Measurements from ENCODE around the gene LMLN. TPM values are rescaled to one million over a fixed set of nuclear protein-coding genes. Genes with fewer than 3 reads are reported as not detected.
A peak's percentile ranks its signal among the peaks of the same experiment; 100 is the strongest.
"Not testable (repeated sequence)": the region's sequence is repeated elsewhere in the genome, so short reads cannot be mapped to it uniquely, and the experiment has no call there.

LMLN gene
- total RNA-seq, 2 donors from 2014 or later = 2.4 to 8.4 TPM

DNA sequence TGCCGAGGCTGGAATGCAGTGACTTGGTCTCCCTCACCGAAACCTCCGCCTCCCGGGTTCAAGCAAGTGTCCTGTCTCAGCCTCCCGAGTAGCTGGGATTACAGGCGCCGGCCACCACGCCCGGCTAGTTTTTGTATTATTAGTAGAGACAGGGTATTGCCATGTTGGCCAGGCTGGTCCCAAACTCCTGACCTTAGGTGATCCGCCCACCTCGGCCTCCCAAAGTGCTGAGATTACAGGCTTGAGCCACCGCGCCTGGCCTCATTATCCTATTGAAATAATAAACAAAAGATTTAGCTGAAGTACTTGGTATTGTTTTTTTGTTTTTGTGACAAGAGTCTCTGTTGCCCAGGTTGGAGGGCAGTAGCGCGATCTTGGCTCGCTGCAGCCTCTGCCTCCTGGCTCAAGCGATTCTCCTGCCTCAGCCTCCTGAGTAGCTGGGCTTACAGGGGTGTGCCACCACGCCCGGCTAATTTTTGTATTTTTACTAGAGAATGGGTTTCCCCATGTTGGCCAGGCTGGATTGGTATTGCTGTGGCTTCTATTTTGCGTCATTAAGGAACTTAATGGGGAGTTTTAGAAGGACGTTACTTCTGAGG lies 8.5 kb upstream of the LMLN start:
- no peak for DNase-seq (ENCODE audit: low spot score in 2 of 2)
- Mint-ChIP-seq H3K27ac (peak overlapping the region; percentile 96 to 99), H3K36me3 (peaks cover 40 to 53% of the 10 kb centered on the region in 2 donors), H3K9me3 (no peaks in the 10 kb centered on the region)
- ATAC-seq = no peak

DNA sequence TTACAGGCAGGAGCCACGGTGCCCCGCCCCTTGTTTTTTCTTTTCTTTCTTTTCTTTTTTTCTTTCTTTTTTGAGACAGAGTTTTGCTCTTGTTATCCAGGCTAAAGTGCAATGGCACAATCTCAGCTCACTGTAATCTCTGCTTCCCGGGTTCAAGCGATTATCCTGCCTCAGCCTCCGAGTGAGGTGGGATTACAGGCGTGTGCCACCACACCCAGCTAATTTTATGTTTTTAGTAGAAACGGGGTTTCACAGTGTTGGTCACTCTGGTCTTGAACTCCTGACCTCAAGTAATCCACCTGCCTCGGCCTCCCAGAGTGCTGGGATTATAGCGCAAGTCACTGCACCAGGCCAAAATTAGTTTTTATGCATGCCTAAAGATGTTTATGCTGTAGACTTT lies 7.6 kb upstream of the LMLN start:
- H3K36me3 Mint-ChIP-seq = peaks cover 40 to 62% of the 10 kb centered on the region in 2 donors
- H3K9me3 Mint-ChIP-seq = no peaks in the 10 kb centered on the region
- no peak for DNase-seq (ENCODE audit: low spot score in 2 of 2)

DNA sequence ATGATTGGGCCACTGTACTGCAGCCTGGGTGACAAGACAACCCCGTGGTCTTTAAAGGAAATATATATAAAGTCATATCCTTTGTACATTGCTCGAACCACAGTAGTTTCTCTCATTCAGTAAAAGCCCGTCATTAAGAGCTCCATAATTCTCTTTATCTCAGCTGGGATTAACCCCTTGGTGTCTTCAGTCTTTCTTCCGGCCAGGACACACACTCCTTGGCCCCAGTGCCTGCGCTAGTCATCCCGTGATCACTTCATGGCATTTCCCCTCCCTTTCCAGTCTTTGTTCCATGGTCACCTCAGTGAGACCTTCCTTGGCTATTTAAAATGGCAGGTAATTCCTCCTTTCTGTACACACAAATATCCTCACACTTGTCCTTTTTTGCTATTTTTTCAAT lies 6.7 kb upstream of the LMLN start:
- DNase-seq (ENCODE audit: low spot score in 2 of 2) = no peak
- H3K36me3 Mint-ChIP-seq = peaks cover 40 to 67% of the 10 kb centered on the region in 2 donors
- H3K9me3 Mint-ChIP-seq = no peaks in the 10 kb centered on the region
- ATAC-seq = no peak
- peak overlapping the region; percentile 42 to 93 for H3K27ac Mint-ChIP-seq

More for the DNA sequence above, 7.6 kb upstream of the LMLN start:
- H3K27ac Mint-ChIP-seq = peak overlapping the region; percentile 42 to 75
- ATAC-seq = no peak

DNA sequence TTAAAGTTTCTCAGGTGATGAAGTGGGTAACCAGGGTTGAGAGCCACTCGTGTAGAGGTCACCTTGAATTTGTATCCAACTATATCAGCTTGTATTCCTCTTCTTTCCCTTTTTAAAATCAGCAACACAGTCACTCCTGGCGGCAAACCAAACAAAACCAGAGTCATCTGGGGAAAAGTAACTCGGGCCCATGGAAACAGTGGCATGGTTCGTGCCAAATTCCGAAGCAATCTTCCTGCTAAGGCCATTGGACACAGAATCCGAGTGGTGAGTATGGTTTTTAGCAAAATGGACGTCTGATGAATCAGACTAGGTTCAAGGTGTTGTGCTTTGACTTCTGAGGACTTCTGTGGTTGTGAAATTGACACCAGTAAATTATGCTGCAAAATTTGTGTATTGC lies 6.1 kb upstream of the LMLN start:
- peaks cover 40 to 71% of the 10 kb centered on the region in 2 donors for H3K36me3 Mint-ChIP-seq
- DNase-seq (ENCODE audit: low spot score in 2 of 2) = no peak
- no peak for ATAC-seq
- peak overlapping the region; percentile 15 to 60 for H3K27ac Mint-ChIP-seq
- H3K9me3 Mint-ChIP-seq = no peaks in the 10 kb centered on the region

DNA sequence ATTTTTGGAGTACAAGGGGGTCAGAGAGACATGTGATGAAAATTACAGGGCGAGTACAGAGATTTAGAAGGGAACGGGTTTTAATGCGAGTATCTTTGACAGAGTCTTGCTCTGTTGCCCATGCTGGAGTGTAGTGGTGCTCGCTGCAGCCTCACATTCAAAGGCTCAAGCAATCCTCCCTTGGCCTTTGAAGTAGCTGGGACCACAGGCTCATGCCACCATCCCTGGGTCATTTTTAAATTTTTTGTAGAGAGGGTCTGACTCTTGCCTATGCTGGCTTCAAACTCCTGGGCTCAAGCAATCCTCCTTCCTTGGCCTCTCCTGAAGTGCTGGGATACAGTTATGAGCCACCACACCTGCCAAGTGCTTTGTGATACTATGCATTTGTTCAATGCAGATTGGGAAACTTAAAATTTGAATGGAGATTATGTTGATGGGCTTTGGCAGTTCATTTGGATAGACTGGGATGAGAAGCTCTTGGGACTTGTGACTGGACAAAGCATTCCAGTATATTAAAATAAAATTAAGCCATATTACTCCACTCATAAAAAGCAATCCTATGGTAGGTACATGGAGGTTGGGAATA lies 4.0 kb upstream of the LMLN start:
- Mint-ChIP-seq H3K36me3 (peaks cover 27 to 64% of the 10 kb centered on the region in 2 donors), H3K27ac (peak overlapping the region in 1 of 2 donors; percentile 25), H3K9me3 (no peaks in the 10 kb centered on the region)
- DNase-seq (ENCODE audit: low spot score in 2 of 2) = no peak
- ATAC-seq = no peak

DNA sequence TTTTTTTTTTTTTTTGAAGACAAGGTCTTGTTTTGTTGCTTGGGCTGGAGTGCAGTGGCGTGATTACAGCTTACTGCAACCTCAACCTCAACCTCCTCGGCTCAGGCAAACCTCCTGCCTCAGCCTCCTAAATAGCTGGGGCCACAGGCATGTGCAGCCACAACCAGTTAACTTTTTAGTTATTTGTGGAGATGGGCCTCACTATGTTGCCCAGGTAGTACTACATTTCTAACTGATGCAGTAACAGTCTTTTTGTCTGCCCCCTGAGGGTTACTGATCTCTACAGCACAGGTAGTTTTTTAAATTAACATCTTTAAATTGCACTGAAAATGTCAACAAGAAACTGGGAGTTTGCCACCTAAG lies 3.4 kb upstream of the LMLN start:
- Mint-ChIP-seq H3K27ac (peak overlapping the region; percentile 2 to 90), H3K36me3 (peaks cover 21 to 58% of the 10 kb centered on the region in 2 donors), H3K9me3 (no peaks in the 10 kb centered on the region)
- DNase-seq (ENCODE audit: low spot score in 2 of 2) (no peak), ATAC-seq (no peak)

DNA sequence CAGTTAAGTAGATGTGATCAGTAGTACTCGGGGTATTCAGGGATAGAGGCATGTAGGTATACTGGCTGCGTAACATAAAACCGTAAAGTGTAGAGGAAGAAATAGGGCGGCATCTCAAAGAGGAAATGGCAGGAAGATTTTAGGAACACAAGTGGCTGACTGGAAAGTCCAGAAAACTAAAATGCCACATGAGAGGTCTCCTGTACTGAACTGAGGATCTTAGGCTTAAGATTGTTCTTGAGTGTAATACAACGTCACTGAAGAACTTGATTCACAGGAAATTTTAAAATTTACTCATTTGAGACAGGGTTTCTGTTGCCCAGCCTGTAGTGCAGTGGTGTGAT lies 2.3 kb upstream of the LMLN start:
- ATAC-seq (no peak), DNase-seq (ENCODE audit: low spot score in 2 of 2) (no peak)
- Mint-ChIP-seq H3K9me3 (no peaks in the 10 kb centered on the region), H3K27ac (peak overlapping the region; percentile 90 to 93), H3K36me3 (peaks cover 15 to 47% of the 10 kb centered on the region in 2 donors)

DNA sequence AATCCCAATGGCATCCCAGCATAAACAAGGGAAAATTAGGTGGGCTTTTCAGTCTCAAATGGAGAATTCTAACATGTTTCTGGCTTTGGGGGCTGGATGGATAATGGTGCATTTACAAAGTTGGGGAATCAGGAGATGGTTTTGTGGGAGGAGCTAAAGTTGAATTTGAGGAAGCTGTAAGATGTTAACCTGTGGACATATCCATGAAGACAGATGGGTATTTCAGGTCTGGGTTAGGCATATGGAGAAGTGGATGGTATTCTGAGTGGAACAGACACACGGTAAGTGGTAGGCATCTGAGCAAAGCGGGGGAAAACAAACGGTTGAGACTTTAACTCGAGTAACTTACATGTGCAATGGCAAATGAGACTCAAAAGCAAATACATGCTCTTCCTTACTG lies 1.7 kb upstream of the LMLN start:
- ATAC-seq (no peak), DNase-seq (ENCODE audit: low spot score in 2 of 2) (no peak)
- Mint-ChIP-seq H3K36me3 (peaks cover 10 to 41% of the 10 kb centered on the region in 2 donors), H3K9me3 (no peaks in the 10 kb centered on the region), H3K27ac (peak overlapping the region; percentile 90 to 93)

DNA sequence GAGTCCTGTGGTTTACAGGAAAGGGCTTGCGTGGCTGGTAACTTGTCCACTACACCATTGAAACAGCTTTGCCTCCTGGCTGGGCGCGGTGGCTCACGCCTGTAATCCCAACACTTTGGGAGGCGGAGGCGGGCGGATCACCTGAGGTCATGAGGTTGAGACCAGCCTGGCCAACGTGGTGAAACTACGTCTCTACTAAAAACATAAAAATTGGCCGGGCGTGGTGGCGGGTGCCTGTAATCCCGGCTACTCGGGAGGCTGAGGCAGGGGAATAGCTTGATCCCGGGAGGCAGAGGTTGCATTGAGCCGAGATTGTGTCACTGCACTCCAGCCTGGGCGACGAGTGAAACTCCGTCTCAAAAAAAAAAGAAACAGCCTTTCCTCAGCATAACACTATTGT lies 1.2 kb upstream of the LMLN start:
- H3K9me3 Mint-ChIP-seq; ATAC-seq; DNase-seq (ENCODE audit: low spot score in 2 of 2): not testable (repeated sequence)
- peaks cover 5 to 36% of the 10 kb centered on the region in 2 donors for H3K36me3 Mint-ChIP-seq
- H3K27ac Mint-ChIP-seq = peak overlapping the region; percentile 90 to 93

DNA sequence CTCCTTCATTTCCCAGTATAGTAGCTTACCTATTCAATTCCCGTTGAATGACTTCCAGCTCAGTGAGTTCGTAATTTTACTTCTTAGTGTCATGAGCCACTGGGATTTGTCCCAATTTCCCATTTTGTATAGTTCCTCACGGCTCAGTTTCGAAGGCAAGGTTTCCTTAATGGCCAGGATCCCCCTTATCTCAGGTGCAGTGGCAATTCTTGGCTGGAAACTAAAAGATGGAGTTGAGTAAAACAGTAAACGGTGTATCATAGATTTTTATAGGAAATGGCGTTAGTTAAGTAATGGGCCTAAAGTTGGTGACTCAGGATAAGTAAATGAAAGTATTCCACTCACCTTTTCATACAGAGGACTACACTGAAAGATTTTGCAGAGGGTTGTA lies 522 bp upstream of the LMLN start:
- DNase-seq (ENCODE audit: low spot score in 2 of 2) (no peak), ATAC-seq (no peak)
- Mint-ChIP-seq H3K36me3 (peaks cover 0 to 29% of the 10 kb centered on the region in 2 donors), H3K27ac (peak overlapping the region; percentile 93 to 98), H3K9me3 (no peaks in the 10 kb centered on the region)

DNA sequence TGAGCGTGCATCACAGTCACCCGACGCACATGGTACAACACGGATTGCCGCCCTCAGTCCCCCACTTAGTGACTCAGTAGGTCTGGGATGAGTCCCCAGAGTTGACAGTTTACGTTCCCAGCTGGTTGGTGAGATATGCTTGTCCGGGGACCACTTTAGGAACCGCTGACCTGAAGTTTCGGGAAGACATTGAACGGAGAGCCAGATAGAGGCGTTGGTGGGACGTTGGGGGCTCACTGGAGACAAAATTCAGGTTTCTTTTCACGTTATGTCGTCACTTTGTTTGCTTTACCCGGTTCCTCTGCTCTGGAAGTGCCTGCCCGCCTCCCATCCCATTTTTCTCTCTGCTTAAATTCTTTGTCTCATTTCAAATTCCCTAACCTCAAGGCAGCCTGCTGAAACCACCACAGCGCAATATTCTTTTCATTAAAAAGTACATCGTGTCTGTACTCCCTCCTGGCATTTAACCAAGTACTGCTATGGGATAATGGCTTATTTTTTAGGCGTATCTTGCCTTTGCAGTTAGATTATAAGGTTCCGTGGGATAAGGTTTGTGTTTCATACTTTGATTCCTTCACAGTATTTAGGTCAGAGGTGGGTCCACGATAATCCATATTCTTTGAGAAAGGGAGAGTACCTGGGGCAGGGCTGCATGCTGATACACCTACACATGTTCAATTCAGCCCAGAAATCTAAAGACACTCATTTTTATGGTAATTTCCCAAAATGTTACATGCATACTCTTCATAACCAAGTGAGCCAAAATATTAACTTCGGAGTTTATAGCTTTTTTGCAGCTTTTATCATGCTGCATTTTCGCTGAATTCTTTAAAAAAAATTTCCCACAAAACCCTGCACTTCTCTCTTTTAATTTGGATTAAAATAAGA lies 921 bp downstream of the LMLN start:
- DNase-seq (ENCODE audit: low spot score in 2 of 2) (peak in 1 of 2 donors; percentile 50), ATAC-seq (peak in 1 of 2 donors; percentile 60)
- no peaks in the 10 kb centered on the region for H3K9me3 Mint-ChIP-seq
- H3K36me3 Mint-ChIP-seq = peaks cover 0 to 23% of the 10 kb centered on the region in 2 donors
- peak overlapping the region; percentile 93 for H3K27ac Mint-ChIP-seq

DNA sequence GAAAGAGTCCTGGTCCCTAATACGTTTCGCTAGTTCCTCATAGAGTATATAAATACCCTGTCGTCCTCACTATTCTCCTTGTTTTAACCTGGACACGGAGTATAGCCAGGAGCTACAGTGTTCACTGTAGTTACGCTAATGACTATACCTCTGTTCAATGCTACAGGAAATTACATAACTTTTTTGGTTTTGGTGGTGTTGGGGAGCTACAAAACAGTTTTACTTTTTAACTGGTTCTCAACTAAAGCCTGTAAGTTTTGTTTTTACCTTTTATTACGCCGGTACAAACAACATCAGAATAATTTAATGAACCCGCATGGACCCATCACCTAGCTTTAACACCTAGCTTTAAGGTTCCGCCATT lies 1.5 kb downstream of the LMLN start:
- peak overlapping the region in 1 of 2 donors; percentile 93 for H3K27ac Mint-ChIP-seq
- H3K36me3 Mint-ChIP-seq = peaks cover 0 to 23% of the 10 kb centered on the region in 2 donors
- no peak for DNase-seq (ENCODE audit: low spot score in 2 of 2)
- H3K9me3 Mint-ChIP-seq = peaks cover 0 to 2% of the 10 kb centered on the region in 2 donors
- no peak for ATAC-seq

DNA sequence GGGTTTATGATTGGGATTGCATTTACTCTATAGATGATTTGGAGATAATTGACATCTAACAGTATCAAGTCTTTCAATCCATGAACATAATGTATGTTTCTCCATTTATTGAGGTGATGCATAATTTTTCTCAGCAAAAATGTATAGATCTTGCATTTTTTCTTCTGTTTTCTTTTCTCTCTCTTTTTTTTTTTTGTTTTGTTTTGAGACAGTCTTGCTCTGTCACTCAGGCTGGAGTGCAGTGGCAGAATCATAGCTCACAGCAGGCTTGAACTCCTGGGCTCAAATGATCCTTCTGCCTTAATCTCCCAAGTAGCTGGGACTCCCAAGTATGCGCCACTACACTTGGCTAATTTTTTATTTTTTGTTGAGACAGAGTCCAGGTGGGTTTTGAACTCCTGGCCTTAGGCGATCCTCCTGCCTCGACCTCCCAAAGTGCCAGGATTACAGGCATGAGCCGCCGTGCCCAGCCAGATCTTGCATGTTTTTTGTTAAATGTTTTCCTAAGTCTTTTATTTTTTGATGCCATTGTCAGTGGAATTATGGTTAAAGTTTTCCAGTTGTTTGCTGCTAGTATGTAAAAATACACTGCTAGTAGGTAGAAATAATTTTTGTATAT lies 3.1 kb downstream of the LMLN start:
- no peak overlapping the region for H3K27ac Mint-ChIP-seq
- no peak for DNase-seq (ENCODE audit: low spot score in 2 of 2)
- ATAC-seq = no peak
- H3K9me3 Mint-ChIP-seq = peaks cover 0 to 6% of the 10 kb centered on the region in 2 donors
- H3K36me3 Mint-ChIP-seq = peaks cover 0 to 17% of the 10 kb centered on the region in 2 donors

DNA sequence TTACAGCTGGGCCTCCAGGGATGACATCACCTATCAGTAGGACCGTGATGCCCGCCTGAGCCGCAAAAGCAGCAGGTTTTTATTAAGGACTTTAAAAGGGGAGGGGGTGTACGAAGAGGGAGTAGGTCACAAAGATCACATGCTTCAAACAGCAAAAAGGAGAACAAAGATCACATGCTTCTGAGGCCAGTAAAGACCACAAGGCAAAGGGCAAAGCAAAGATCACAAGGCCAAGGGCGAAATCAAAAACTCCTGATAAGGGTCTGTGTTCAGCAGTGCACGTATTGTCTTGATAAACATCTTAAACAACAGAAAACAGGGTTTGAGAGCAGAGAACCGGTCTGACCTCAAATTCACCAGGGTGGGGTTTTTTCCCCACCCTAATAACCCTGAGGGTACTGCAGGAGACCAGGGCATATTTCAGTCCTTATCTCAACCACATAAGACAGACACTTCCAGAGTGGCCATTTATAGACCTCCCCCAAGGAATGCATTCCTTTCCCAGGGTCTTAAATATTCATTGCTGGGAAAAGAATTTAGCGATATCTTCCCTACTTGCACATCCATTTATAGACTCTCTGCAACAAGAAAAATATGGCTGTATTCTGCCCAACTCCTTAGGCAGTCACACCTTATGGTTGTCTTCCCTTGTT lies 7.4 kb downstream of the LMLN start:
- H3K9me3 Mint-ChIP-seq, ATAC-seq: not testable (repeated sequence)
- H3K36me3 Mint-ChIP-seq = peaks cover 6 to 16% of the 10 kb centered on the region in 2 donors

DNA sequence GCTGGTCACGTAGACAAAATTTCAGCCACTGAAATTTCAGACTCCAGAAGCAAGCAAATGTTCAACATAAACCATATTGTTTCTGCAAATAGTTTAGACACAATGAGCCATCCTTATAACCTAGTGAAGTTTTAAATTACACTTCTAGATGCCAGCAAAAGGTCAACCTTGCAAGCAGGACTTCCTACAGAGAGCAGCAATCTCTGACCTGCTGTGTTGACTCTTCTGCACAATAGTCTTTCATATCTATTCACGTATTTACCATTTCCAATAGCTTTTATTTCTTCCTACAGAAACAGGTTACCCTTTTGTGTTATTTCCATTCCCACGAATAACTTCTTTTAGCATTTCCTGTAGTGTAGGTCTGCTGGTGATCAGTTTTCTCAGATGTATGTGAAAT lies 10.6 kb downstream of the LMLN start:
- Mint-ChIP-seq H3K36me3 (peaks cover 11 to 16% of the 10 kb centered on the region in 2 donors), H3K9me3 (peaks cover 4 to 6% of the 10 kb centered on the region in 2 donors), H3K27ac (no peak overlapping the region)
- ATAC-seq = no peak
- DNase-seq (ENCODE audit: low spot score in 2 of 2) = no peak

More for the DNA sequence above, 7.4 kb downstream of the LMLN start:
- not testable (repeated sequence) for H3K27ac Mint-ChIP-seq; DNase-seq (ENCODE audit: low spot score in 2 of 2)

DNA sequence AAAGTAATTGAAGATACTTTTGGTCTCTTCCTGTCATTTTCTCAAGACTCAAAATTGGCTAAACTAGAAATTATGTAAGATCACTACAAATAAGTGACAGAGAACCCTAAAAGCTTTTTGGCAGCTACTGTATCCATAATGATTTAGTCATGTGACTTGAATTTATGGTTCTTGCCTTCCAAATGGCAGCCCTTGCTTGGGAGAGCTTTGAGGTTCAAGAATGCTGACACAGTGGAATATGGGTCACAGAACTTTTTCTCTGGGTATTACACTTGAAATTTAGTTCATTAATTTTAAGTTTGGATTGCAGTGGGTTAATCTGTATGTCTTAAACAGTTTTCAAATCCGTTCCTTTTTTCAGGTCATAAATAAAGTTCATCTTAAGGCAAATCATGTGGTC lies 14.0 kb downstream of the LMLN start:
- ATAC-seq (no peak), DNase-seq (ENCODE audit: low spot score in 2 of 2) (no peak)
- peaks cover 8 to 18% of the 10 kb centered on the region in 2 donors for H3K36me3 Mint-ChIP-seq
- H3K9me3 Mint-ChIP-seq = peaks cover 0 to 4% of the 10 kb centered on the region in 2 donors
- no peak overlapping the region for H3K27ac Mint-ChIP-seq
